ENCODE results near the gene RTL1.

RTL1 gene

DNA sequence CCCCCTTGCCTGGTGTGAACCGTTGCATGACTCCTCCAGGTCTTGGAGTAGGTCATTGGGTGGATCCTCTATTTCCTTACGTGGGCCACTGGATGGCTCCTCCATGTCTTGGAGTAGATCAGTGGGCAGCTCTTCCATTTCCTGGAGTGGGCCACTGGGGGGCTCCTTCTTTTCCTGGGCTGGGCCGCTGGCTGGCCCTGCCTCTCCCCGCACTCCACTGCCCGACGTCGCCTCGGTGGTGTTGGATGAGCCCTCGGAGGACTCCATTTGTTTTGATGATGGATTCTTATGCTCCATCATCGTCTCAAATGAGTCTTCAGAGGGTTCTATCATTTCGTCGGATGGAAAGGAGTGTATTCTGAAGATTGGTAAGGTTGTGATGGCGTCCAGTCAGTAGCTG is 19.1 kb downstream of the RTL1 start:
- no peak for DNase-seq (ENCODE audit: low read depth, low spot score)
- TF ChIP-seq, protein P1, sequence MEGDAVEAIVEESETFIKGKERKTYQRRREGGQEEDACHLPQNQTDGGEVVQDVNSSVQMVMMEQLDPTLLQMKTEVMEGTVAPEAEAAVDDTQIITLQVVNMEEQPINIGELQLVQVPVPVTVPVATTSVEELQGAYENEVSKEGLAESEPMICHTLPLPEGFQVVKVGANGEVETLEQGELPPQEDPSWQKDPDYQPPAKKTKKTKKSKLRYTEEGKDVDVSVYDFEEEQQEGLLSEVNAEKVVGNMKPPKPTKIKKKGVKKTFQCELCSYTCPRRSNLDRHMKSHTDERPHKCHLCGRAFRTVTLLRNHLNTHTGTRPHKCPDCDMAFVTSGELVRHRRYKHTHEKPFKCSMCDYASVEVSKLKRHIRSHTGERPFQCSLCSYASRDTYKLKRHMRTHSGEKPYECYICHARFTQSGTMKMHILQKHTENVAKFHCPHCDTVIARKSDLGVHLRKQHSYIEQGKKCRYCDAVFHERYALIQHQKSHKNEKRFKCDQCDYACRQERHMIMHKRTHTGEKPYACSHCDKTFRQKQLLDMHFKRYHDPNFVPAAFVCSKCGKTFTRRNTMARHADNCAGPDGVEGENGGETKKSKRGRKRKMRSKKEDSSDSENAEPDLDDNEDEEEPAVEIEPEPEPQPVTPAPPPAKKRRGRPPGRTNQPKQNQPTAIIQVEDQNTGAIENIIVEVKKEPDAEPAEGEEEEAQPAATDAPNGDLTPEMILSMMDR (IDR thresholded peaks at IDR 0.05; ENCODE audit: insufficient read depth, low read length, missing control alignments): no peak
- no peak overlapping the region for H3K4me3 ChIP-seq (ENCODE audit: low read depth, low read length)
- POLR2A ChIA-PET: no interaction called here
- CTCF ChIA-PET: interaction anchor here (1.6 kb wide), 1 partner anchor 39 kb away, joined by 3 read pairs; no protein-coding TSS in a partner anchor

DNA sequence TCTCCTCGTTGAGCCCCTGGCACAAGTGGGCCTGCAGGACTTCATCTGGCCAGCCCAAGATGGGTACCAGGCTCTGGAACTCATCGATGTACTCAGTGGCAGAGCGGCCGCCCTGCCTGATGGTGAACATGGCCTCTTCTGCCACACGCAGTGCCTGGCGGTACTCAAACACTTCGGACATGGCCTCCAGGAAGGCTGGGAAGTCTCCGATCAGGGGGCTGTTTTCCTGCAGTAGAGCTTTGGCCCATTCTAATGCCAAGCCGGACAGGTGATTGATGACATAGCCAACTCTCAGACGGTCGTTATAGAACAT is 19.8 kb downstream of the RTL1 start:
- no peak overlapping the region for H3K4me3 ChIP-seq (ENCODE audit: low read depth, low read length)
- TF ChIP-seq, protein P1 (IDR thresholded peaks at IDR 0.05; ENCODE audit: insufficient read depth, low read length, missing control alignments): no peak
- DNase-seq (ENCODE audit: low read depth, low spot score): no peak
- POLR2A ChIA-PET: no interaction called here
- CTCF ChIA-PET: no interaction called here

DNA sequence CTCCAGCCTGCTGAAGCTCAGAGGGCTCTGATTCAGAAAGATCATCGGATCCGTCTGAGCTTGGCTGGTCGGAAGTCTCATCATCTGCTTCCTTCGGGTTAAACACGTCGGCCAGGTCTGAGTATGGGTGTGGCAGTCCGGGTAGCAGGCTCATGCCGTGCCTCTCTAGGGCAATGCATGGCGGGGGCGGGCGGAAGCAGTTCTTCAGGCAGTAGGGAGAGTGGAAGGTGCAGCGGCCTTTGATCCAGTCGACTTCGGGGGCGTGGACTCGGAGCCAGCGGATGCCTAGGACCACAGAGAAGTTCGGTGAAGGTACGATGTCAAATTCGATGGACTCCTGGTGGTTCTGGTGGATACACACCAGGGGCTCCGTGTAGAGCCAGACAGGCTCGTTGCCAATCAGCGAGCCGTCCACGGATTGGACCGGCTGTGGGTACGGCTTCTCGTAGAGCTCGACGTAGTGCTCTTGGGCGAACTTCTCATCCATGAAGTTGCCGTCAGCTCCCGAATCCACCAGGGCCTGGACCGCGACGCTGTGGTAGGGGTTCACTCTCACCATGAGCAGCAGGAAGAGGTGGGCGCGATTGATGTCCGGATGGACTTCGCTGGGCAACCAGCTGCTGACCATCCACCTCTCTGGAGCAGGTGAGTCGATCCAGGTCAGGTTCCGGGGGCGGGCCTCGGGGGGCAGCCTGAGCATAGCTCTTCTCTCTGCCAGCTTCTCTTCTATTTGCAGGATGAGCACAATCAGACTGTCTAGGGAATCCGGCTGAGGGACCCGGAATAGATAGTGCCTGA is 20.3 kb downstream of the RTL1 start:
- ChIA-PET CTCF (no interaction called here), POLR2A (no interaction called here)
- H3K4me3 ChIP-seq (ENCODE audit: low read depth, low read length): no peak overlapping the region
- TF ChIP-seq, protein P1 (IDR thresholded peaks at IDR 0.05; ENCODE audit: insufficient read depth, low read length, missing control alignments): no peak
- no peak for DNase-seq (ENCODE audit: low read depth, low spot score)

DNA sequence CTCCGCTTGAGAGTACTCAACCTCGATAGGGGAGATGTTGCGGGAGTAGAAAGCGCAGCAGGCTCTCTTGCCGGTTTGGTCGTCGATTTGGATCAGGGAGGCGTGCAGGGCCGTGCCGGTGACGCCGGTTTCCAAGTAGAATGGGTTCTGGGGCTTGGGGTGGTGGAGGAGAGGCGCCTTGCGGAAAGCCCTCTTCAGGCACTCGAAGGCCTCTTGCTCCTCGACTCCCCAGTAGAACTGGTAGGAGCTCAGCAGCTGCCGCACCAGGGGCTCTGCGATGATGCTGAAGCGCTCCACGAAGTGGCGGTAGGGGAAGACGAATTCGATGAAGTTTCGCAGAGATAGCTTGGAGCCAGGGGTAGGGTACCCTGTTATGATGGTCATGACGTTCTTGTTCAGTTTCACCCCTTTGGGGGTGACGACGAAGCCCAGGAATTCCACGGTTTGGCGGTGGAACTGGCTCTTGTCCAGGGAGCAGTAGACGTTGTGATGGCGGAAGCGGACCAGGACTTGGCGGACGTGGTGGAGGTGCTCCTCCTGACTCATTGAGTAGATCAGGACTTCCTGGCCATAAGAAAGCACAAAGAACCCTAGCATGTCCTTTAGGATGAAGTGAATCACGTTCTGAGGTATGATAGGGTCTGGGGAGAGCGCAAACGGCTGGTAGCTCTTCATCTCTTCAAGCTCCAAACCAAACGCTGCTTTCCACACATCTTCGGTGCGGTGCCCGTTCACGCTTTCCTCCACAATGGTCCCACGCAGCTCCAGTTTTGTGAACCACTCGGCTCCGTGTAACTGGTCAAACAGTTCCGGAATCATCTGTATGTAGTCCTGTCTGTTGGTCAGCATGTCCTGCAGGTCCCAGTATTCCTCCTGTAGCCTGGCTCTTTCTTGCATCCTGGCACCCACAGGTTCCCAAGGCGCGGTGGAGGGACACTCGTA is 21.2 kb downstream of the RTL1 start:
- DNase-seq (ENCODE audit: low read depth, low spot score): no peak
- TF ChIP-seq, protein P1 (IDR thresholded peaks at IDR 0.05; ENCODE audit: insufficient read depth, low read length, missing control alignments): no peak
- no peak overlapping the region for H3K4me3 ChIP-seq (ENCODE audit: low read depth, low read length)
- ChIA-PET POLR2A (no interaction called here), CTCF (no interaction called here)

DNA sequence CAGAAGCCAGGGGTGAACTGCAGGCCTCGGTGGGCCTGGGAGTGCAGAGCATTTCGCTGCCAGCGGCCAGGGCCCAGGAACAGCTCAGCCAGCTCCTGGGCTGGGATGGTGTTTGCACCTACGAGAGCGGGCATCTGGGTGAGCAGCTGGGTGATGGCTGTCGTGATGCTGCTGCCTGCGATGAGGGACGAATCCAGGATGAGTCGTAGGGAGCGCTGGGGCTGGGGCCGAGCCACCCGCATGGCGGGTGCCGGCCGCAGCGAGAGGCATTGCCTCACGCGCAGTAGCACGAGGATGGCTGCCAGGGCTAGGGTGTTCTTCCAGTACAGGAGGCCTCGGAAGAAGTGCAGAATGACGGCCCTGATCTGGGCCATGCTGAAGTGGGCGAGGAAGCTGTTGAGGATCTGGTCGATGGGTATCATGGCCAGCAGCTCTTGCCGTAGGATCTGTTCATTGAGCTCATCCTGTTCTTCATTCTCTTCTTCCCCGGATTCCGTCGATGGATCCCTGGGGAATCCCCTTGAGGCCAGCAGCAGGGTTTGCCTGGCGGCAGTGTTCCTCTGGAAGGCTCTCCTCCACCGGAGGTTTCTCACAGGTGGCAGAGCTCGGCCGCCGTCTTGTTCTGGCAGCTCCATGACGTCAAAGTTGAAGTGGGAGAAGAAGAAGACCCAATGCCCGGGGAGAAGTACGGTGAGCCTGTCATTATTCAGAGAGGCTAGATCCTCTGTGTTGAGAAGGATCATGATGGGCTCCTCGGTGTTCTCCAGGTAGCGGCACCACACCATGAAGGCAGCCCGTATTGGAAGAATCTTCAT is 22.1 kb downstream of the RTL1 start:
- no peak overlapping the region for H3K4me3 ChIP-seq (ENCODE audit: low read depth, low read length)
- TF ChIP-seq, protein P1 (IDR thresholded peaks at IDR 0.05; ENCODE audit: insufficient read depth, low read length, missing control alignments): no peak
- ChIA-PET POLR2A (no interaction called here), CTCF (no interaction called here)
- no peak for DNase-seq (ENCODE audit: low read depth, low spot score)
